ENCODE results near the gene FADS6. TPM values are rescaled to one million over a fixed set of nuclear protein-coding genes. Genes with fewer than 3 reads are reported as not detected.

FADS6 gene
- total and polyA plus RNA-seq, 3 donors from 2014 or later = 0.95 to 2.0 (median 1.4) TPM

- intact Hi-C loops (cut with DNase I; ENCODE audit: low total_unique reads) = no loop called here
- no peak overlapping the region for H3K27ac ChIP-seq
- TF ChIP-seq CTCF (IDR thresholded peaks at IDR 0.05) (no peak), POLR2A (IDR thresholded peaks at IDR 0.05) (no peak)
- H3K36me3 ChIP-seq (ENCODE audit: low read depth, missing control alignments) = no peaks in the 10 kb centered on the region
- peaks cover 20% of the 10 kb centered on the region for H3K4me1 ChIP-seq
- no peak overlapping the region for H3K4me3 ChIP-seq
- DNase-seq = no peak
- no peaks in the 10 kb centered on the region for H3K9me3 ChIP-seq
- H3K27me3 ChIP-seq = no peaks in the 10 kb centered on the region
- WGBS, 2 donors = 46 to 55% methylated on average over 15 to 19 of the region's 19 CpGs
Observed at GRCh38 chr17:74921026-74921681, 27.7 kb upstream of the FADS6 start.

GRCh38 chr17:74920642-74921025, 27.2 kb upstream of the FADS6 start:
- no peaks in the 10 kb centered on the region for H3K36me3 ChIP-seq (ENCODE audit: low read depth, missing control alignments)
- peaks cover 20% of the 10 kb centered on the region for H3K4me1 ChIP-seq
- H3K27ac ChIP-seq = no peak overlapping the region
- TF ChIP-seq CTCF (IDR thresholded peaks at IDR 0.05) = no peak
- no peak for TF ChIP-seq POLR2A (IDR thresholded peaks at IDR 0.05)
- no peak overlapping the region for H3K4me3 ChIP-seq
- WGBS, 2 donors = 50 to 68% methylated on average over 5 to 6 of the region's 6 CpGs
- no peaks in the 10 kb centered on the region for H3K9me3 ChIP-seq
- no peak for DNase-seq
- H3K27me3 ChIP-seq = no peaks in the 10 kb centered on the region
- intact Hi-C loops (cut with DNase I; ENCODE audit: low total_unique reads) = no loop called here

- TF ChIP-seq CTCF (IDR thresholded peaks at IDR 0.05) (no peak), POLR2A (IDR thresholded peaks at IDR 0.05) (no peak)
- peaks cover 20% of the 10 kb centered on the region for H3K4me1 ChIP-seq
- WGBS, 2 donors = 81% methylated on average over 27 of the region's 27 CpGs; no CpG with 5 or more reads in 1 of the 2 donors
- no peaks in the 10 kb centered on the region for H3K36me3 ChIP-seq (ENCODE audit: low read depth, missing control alignments)
- DNase-seq = no peak
- no peaks in the 10 kb centered on the region for H3K27me3 ChIP-seq
- intact Hi-C loops (cut with DNase I; ENCODE audit: low total_unique reads) = no loop called here
- no peaks in the 10 kb centered on the region for H3K9me3 ChIP-seq
- H3K4me3 ChIP-seq = peak overlapping the region in 1 of 2 donors; percentile 23
- H3K27ac ChIP-seq = no peak overlapping the region
Observed at GRCh38 chr17:74920306-74920620, 26.8 kb upstream of the FADS6 start.

- no peaks in the 10 kb centered on the region for H3K27me3 ChIP-seq
- intact Hi-C loops (cut with DNase I; ENCODE audit: low total_unique reads) = no loop called here
- peak; percentile 21 for DNase-seq
Observed at GRCh38 chr17:74919440-74920305, 26.2 kb upstream of the FADS6 start.

More at GRCh38 chr17:74919440-74920305, 26.2 kb upstream of the FADS6 start:
- no peaks in the 10 kb centered on the region for H3K36me3 ChIP-seq (ENCODE audit: low read depth, missing control alignments)
- peak overlapping the region in 1 of 2 donors; percentile 23 for H3K4me3 ChIP-seq
- H3K4me1 ChIP-seq = peaks cover 20% of the 10 kb centered on the region
- 35 to 51% methylated on average over 11 to 67 of the region's 67 CpGs for WGBS, 2 donors
- H3K27ac ChIP-seq = no peak overlapping the region
- TF ChIP-seq POLR2A (IDR thresholded peaks at IDR 0.05) (no peak), CTCF (IDR thresholded peaks at IDR 0.05) (no peak)
- H3K9me3 ChIP-seq = no peaks in the 10 kb centered on the region
